Panc1 (cell line): ENCODE data around the gene NXPH2.

Experiments used
- CTCF ChIP-seq: fragments of 450-650 bp; IDR thresholded peaks from 2 replicates; pipeline ENCODE4 v1.5.1; 2017; ENCODE audit warnings: mild to moderate bottlenecking
- POLR2AphosphoS5 ChIP-seq: IDR thresholded peaks from 2 replicates; pipeline ENCODE4 v1.6.1; 2012; ENCODE audit warnings: mild to moderate bottlenecking, low read depth, low read length, moderate library complexity
- TCF7L2 ChIP-seq: IDR thresholded peaks from 2 replicates; pipeline ENCODE4 v1.6.1; 2011; ENCODE audit warnings: mild to moderate bottlenecking, low read depth, low read length, inconsistent platforms
- TF ChIP-seq, protein P1 (sequence below), 2 experiments: IDR thresholded peaks; 2 replicates each; pipeline ENCODE4 v1.6.1; 2011 to 2012; ENCODE audit warnings: low read depth in 2 of 2, control low read depth in 1 of 2, low read length in 1 of 2, mild to moderate bottlenecking in 1 of 2, moderate library complexity in 1 of 2; ENCODE audit not compliant: insufficient read depth in 1 of 2

GRCh38 chr2:138720035-138720838 lies 60.0 kb downstream of the NXPH2 start:
- TF ChIP-seq CTCF (no peak), TCF7L2 (no peak), POLR2AphosphoS5 (no peak)
- TF ChIP-seq, protein P1, sequence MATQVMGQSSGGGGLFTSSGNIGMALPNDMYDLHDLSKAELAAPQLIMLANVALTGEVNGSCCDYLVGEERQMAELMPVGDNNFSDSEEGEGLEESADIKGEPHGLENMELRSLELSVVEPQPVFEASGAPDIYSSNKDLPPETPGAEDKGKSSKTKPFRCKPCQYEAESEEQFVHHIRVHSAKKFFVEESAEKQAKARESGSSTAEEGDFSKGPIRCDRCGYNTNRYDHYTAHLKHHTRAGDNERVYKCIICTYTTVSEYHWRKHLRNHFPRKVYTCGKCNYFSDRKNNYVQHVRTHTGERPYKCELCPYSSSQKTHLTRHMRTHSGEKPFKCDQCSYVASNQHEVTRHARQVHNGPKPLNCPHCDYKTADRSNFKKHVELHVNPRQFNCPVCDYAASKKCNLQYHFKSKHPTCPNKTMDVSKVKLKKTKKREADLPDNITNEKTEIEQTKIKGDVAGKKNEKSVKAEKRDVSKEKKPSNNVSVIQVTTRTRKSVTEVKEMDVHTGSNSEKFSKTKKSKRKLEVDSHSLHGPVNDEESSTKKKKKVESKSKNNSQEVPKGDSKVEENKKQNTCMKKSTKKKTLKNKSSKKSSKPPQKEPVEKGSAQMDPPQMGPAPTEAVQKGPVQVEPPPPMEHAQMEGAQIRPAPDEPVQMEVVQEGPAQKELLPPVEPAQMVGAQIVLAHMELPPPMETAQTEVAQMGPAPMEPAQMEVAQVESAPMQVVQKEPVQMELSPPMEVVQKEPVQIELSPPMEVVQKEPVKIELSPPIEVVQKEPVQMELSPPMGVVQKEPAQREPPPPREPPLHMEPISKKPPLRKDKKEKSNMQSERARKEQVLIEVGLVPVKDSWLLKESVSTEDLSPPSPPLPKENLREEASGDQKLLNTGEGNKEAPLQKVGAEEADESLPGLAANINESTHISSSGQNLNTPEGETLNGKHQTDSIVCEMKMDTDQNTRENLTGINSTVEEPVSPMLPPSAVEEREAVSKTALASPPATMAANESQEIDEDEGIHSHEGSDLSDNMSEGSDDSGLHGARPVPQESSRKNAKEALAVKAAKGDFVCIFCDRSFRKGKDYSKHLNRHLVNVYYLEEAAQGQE (IDR thresholded peaks at IDR 0.05; ENCODE audit: insufficient read depth in 1 of 2, low read depth in 2 of 2, low read length in 1 of 2) = no peak
